GF-D8 (cell line): ENCODE data around the gene SERPINE1.
"Not testable (repeated sequence)": the region's sequence is repeated elsewhere in the genome, so short reads cannot be mapped to it uniquely, and the experiment has no call there.

Experiments
- DNase-seq: peaks from one replicate; lab custom pipeline; 2025; lab: John Stamatoyannopoulos, UW

The SERPINE1 gene

GRCh38 chr7:101124376-101125056 is 2.4 kb upstream of the SERPINE1 start:
- DNase-seq, result peak; percentile 73

- peak; percentile 27 for DNase-seq
Measured at GRCh38 chr7:101125989-101126650, 784 bp upstream of the SERPINE1 start.

GRCh38 chr7:101127460-101128039 is 646 bp downstream of the SERPINE1 start:
- no peak for DNase-seq

- no peak for DNase-seq
Measured at GRCh38 chr7:101128040-101128834, 1.3 kb downstream of the SERPINE1 start.

GRCh38 chr7:101129603-101130117 is 2.8 kb downstream of the SERPINE1 start:
- DNase-seq, result no peak

GRCh38 chr7:101132626-101133600 is 6.0 kb downstream of the SERPINE1 start:
- DNase-seq, result not testable (repeated sequence)

- DNase-seq, result no peak
Measured at GRCh38 chr7:101133621-101134398, 6.9 kb downstream of the SERPINE1 start.

- no peak for DNase-seq
Measured at GRCh38 chr7:101134399-101134980, 7.6 kb downstream of the SERPINE1 start.

GRCh38 chr7:101137651-101138212 is 10.8 kb downstream of the SERPINE1 start:
- no peak for DNase-seq

- peak; percentile 42 for DNase-seq
Measured at GRCh38 chr7:101138213-101138870, 11.4 kb downstream of the SERPINE1 start.

GRCh38 chr7:101140339-101140699 is 13.4 kb downstream of the SERPINE1 start:
- no peak for DNase-seq

- no peak for DNase-seq
Measured at GRCh38 chr7:101140746-101141382, 14.0 kb downstream of the SERPINE1 start.

GRCh38 chr7:101151908-101152651 is 25.2 kb downstream of the SERPINE1 start:
- no peak for DNase-seq

GRCh38 chr7:101153969-101154692 is 27.2 kb downstream of the SERPINE1 start, which contains the start of gene AP1S1:
Gene AP1S1 (plus strand): TSS chr7:101154476. CDS start chr7:101154515, 39 bp downstream.
- DNase-seq, result peak; percentile 78

- no peak for DNase-seq
Measured at GRCh38 chr7:101154693-101155102, 27.8 kb downstream of the SERPINE1 start.

GRCh38 chr7:101155303-101155702 is 28.4 kb downstream of the SERPINE1 start:
- no peak for DNase-seq

- no peak for DNase-seq
Measured at GRCh38 chr7:101156277-101156676, 29.4 kb downstream of the SERPINE1 start.
